ENCODE measurements around the gene ANKRD12. TPM values are rescaled to one million over a fixed set of nuclear protein-coding genes. Genes with fewer than 3 reads are reported as not detected.

The ANKRD12 gene
- total RNA-seq, 1 donor from 2014 or later, result 47.6 TPM

- H3K27me3 Mint-ChIP-seq (ENCODE audit: low read depth), result no peaks in the 10 kb centered on the region
- H3K27ac Mint-ChIP-seq, result no peak overlapping the region
Measured at GRCh38 chr18:9097349-9097748, 39.2 kb upstream of the ANKRD12 start.

GRCh38 chr18:9100796-9101195, 35.8 kb upstream of the ANKRD12 start:
- DNase-seq (ENCODE audit: low spot score in 2 of 2, unreplicated experiment in 2 of 2), result no peak
- TF ChIP-seq CTCF (IDR thresholded peaks at IDR 0.05; ENCODE audit: unreplicated experiment), result no peak
- no peaks in the 10 kb centered on the region for H3K27me3 Mint-ChIP-seq (ENCODE audit: low read depth)
- peak overlapping the region; percentile 30 for H3K4me3 Mint-ChIP-seq
- no peaks in the 10 kb centered on the region for H3K9me3 Mint-ChIP-seq
- H3K4me1 Mint-ChIP-seq, result peaks cover 39% of the 10 kb centered on the region
- H3K27ac Mint-ChIP-seq, result no peak overlapping the region
- H3K36me3 Mint-ChIP-seq, result no peaks in the 10 kb centered on the region

More at GRCh38 chr18:9097349-9097748, 39.2 kb upstream of the ANKRD12 start:
- Mint-ChIP-seq H3K36me3 (no peaks in the 10 kb centered on the region), H3K4me1 (peaks cover 26% of the 10 kb centered on the region), H3K9me3 (no peaks in the 10 kb centered on the region), H3K4me3 (no peak overlapping the region)
- no peak for TF ChIP-seq CTCF (IDR thresholded peaks at IDR 0.05; ENCODE audit: unreplicated experiment)
- DNase-seq (ENCODE audit: low spot score in 2 of 2, unreplicated experiment in 2 of 2), result no peak

DNA sequence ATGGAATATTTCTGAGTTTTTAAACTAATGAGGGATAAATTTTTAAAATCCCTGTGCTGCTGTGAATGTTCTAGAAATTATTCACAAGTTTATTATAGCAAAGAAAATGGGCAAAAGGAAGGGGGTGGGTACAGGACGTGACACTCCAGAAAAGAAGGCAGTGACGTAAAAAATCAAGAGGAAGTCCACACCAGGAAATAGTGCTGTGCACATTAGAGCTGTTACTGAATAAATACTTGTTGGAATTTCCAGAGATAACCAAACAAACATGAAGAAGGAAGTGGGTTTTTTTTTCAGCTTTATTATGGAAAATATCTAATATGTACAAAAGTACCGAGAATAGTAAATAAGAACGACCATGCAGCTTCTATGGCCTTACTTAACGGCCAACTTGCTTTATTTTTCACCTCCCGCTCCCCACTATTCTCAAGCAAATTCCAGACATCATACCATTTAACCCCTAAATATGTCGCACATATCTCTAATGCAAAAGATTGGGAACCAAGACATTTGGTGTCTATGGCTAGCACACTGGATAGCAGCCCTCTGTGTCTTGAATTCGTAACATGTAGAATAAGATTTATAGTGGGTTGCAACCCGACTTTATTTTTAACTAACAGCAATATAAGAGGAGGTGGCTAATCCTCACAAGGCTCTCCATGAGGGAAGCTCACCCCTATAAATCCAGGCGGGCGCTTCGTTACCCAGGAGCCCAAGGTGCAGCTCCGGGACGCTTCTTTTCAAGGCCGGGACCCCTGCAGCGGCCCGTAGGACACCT, 34.7 kb upstream of the ANKRD12 start:
- Mint-ChIP-seq H3K36me3 (no peaks in the 10 kb centered on the region), H3K9me3 (no peaks in the 10 kb centered on the region), H3K27me3 (ENCODE audit: low read depth) (no peaks in the 10 kb centered on the region), H3K4me1 (peaks cover 50% of the 10 kb centered on the region), H3K4me3 (peak overlapping the region; percentile 88), H3K27ac (peak overlapping the region; percentile 93)
- no peak for DNase-seq (ENCODE audit: low spot score in 2 of 2, unreplicated experiment in 2 of 2)
- TF ChIP-seq CTCF (IDR thresholded peaks at IDR 0.05; ENCODE audit: unreplicated experiment), result no peak

DNA sequence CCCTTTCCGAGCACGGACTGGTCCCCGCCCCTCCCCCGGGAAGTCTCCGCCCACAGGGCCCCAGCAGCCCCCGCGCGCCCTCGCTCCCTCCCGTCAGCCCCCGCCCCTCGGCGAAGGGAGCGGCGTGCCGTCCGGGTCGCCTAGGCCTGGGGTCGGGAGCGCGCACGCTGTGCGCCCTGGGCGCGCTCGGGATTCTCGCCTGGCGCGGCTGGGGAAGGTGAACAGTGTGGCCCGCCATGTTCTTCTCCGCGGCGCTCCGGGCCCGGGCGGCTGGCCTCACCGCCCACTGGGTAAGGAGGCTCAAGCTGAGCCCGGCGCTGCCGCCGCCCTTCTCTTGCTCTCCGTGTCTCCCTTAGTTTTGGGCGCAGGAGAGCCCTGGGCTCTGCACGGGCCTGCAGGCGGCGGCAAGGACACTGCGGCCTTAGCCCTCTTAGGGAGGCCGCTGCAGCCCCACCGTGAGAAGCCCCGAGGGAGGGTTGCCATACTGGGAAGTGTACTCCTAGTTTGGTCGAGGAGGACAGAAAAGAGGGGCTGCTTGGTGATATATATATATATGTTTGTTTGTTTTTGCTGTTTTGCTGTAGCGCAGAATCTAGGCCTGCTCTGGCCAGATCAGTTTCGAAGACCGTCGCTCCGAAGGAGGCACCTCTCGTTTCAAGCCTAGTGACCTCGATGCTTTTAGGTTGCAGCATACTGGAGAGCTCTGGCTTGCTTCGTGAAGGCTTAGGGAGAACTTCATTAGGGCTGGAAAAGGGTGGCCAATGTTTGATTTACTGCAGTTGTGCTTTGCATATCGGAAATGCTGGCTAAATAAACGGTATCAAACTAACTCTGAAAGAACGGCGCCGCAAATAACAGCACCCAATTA, 33.8 kb upstream of the ANKRD12 start, which contains the start of gene NDUFV2:
TSS of gene NDUFV2 (plus strand) at position 192 of the 868 bp plus-strand sequence. CDS start at position 237, 45 bp downstream.
- H3K4me3 Mint-ChIP-seq, result peak within 1 kb of the TSS; percentile 88
- TF ChIP-seq CTCF (IDR thresholded peaks at IDR 0.05; ENCODE audit: unreplicated experiment), result no peak
- peak within 1 kb of the TSS; percentile 96 for H3K27ac Mint-ChIP-seq

DNA sequence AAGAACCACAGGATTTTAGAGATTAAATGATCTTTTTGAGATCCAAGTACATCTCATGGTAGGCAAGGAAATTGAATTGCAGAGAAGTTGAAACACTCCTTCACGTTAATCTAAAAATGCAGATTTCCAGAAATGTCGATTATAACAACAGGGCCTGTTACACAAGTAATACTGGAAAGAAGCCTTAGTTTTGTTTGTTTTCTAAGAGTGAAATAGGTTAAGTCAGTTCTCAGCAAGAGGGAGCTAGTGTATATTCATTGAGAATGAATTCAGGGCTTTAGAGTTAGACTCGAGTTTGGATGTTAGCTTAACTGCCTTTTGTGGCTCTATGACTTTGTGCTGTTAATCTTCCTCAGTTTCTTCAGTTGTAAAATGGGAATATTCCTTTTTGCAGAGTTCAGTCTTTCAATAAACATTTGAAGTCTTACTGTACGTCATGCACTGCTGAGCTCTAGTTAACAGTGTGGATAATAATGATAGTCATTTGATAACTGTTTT, 33.2 kb upstream of the ANKRD12 start:
- peak overlapping the region; percentile 88 for H3K4me3 Mint-ChIP-seq
- H3K27ac Mint-ChIP-seq, result peak overlapping the region; percentile 96
- no peak for TF ChIP-seq CTCF (IDR thresholded peaks at IDR 0.05; ENCODE audit: unreplicated experiment)
- no peaks in the 10 kb centered on the region for H3K36me3 Mint-ChIP-seq
- H3K9me3 Mint-ChIP-seq, result no peaks in the 10 kb centered on the region
- H3K27me3 Mint-ChIP-seq (ENCODE audit: low read depth), result no peaks in the 10 kb centered on the region
- peaks cover 63% of the 10 kb centered on the region for H3K4me1 Mint-ChIP-seq
- no peak for DNase-seq (ENCODE audit: low spot score in 2 of 2, unreplicated experiment in 2 of 2)

More for the DNA sequence above, 33.8 kb upstream of the ANKRD12 start, which contains the start of gene NDUFV2:
- Mint-ChIP-seq H3K27me3 (ENCODE audit: low read depth) (no peaks in the 10 kb centered on the region), H3K4me1 (peaks cover 58% of the 10 kb centered on the region), H3K9me3 (no peaks in the 10 kb centered on the region), H3K36me3 (no peaks in the 10 kb centered on the region)
- peak; percentile 94 to 96 for DNase-seq (ENCODE audit: low spot score in 2 of 2, unreplicated experiment in 2 of 2)
